ENCODE results near the gene ELFN2.

ELFN2 gene

GRCh38 chr22:37371491-37371890 lies 55.8 kb downstream of the ELFN2 start:
- in situ Hi-C loops (cut with MboI; ENCODE audit: low sequenced_read_pairs, unreplicated experiment) = no loop called here
- no peak for DNase-seq (ENCODE audit: low spot score)
- TF ChIP-seq, protein P1, sequence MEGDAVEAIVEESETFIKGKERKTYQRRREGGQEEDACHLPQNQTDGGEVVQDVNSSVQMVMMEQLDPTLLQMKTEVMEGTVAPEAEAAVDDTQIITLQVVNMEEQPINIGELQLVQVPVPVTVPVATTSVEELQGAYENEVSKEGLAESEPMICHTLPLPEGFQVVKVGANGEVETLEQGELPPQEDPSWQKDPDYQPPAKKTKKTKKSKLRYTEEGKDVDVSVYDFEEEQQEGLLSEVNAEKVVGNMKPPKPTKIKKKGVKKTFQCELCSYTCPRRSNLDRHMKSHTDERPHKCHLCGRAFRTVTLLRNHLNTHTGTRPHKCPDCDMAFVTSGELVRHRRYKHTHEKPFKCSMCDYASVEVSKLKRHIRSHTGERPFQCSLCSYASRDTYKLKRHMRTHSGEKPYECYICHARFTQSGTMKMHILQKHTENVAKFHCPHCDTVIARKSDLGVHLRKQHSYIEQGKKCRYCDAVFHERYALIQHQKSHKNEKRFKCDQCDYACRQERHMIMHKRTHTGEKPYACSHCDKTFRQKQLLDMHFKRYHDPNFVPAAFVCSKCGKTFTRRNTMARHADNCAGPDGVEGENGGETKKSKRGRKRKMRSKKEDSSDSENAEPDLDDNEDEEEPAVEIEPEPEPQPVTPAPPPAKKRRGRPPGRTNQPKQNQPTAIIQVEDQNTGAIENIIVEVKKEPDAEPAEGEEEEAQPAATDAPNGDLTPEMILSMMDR (IDR thresholded peaks at IDR 0.05; ENCODE audit: borderline replicate concordance, control extremely low read depth, extremely low read depth, insufficient read depth, missing control alignments) = no peak

- in situ Hi-C loops (cut with MboI; ENCODE audit: low sequenced_read_pairs, unreplicated experiment) = no loop called here
- no peak for DNase-seq (ENCODE audit: low spot score)
- TF ChIP-seq, protein P1 (IDR thresholded peaks at IDR 0.05; ENCODE audit: borderline replicate concordance, control extremely low read depth, extremely low read depth, insufficient read depth, missing control alignments) = no peak
Observed at GRCh38 chr22:37370306-37370979, 56.8 kb downstream of the ELFN2 start.

GRCh38 chr22:37369483-37369882 lies 57.8 kb downstream of the ELFN2 start:
- in situ Hi-C loops (cut with MboI; ENCODE audit: low sequenced_read_pairs, unreplicated experiment) = no loop called here
- DNase-seq (ENCODE audit: low spot score) = no peak
- TF ChIP-seq, protein P1 (IDR thresholded peaks at IDR 0.05; ENCODE audit: borderline replicate concordance, control extremely low read depth, extremely low read depth, insufficient read depth, missing control alignments) = no peak

- DNase-seq (ENCODE audit: low spot score) = no peak
- in situ Hi-C loops (cut with MboI; ENCODE audit: low sequenced_read_pairs, unreplicated experiment) = no loop called here
- TF ChIP-seq, protein P1 (IDR thresholded peaks at IDR 0.05; ENCODE audit: borderline replicate concordance, control extremely low read depth, extremely low read depth, insufficient read depth, missing control alignments) = no peak
Observed at GRCh38 chr22:37368058-37368457, 59.2 kb downstream of the ELFN2 start.

GRCh38 chr22:37366601-37367000 lies 60.7 kb downstream of the ELFN2 start:
- TF ChIP-seq, protein P1 (IDR thresholded peaks at IDR 0.05; ENCODE audit: borderline replicate concordance, control extremely low read depth, extremely low read depth, insufficient read depth, missing control alignments) = no peak
- no peak for DNase-seq (ENCODE audit: low spot score)
- in situ Hi-C loops (cut with MboI; ENCODE audit: low sequenced_read_pairs, unreplicated experiment) = no loop called here

- no peak for DNase-seq (ENCODE audit: low spot score)
- in situ Hi-C loops (cut with MboI; ENCODE audit: low sequenced_read_pairs, unreplicated experiment) = no loop called here
- TF ChIP-seq, protein P1 (IDR thresholded peaks at IDR 0.05; ENCODE audit: borderline replicate concordance, control extremely low read depth, extremely low read depth, insufficient read depth, missing control alignments) = no peak
Observed at GRCh38 chr22:37365950-37366349, 61.3 kb downstream of the ELFN2 start.

Data from GM13976 (cell line).